ENCODE data around the gene RAP2B. TPM values are rescaled to one million over a fixed set of nuclear protein-coding genes. Genes with fewer than 3 reads are reported as not detected.
"Not testable (repeated sequence)": the region's sequence is repeated elsewhere in the genome, so short reads cannot be mapped to it uniquely, and the experiment has no call there.

RAP2B gene
- polyA plus RNA-seq, 1 donor: 5.2 TPM

DNA sequence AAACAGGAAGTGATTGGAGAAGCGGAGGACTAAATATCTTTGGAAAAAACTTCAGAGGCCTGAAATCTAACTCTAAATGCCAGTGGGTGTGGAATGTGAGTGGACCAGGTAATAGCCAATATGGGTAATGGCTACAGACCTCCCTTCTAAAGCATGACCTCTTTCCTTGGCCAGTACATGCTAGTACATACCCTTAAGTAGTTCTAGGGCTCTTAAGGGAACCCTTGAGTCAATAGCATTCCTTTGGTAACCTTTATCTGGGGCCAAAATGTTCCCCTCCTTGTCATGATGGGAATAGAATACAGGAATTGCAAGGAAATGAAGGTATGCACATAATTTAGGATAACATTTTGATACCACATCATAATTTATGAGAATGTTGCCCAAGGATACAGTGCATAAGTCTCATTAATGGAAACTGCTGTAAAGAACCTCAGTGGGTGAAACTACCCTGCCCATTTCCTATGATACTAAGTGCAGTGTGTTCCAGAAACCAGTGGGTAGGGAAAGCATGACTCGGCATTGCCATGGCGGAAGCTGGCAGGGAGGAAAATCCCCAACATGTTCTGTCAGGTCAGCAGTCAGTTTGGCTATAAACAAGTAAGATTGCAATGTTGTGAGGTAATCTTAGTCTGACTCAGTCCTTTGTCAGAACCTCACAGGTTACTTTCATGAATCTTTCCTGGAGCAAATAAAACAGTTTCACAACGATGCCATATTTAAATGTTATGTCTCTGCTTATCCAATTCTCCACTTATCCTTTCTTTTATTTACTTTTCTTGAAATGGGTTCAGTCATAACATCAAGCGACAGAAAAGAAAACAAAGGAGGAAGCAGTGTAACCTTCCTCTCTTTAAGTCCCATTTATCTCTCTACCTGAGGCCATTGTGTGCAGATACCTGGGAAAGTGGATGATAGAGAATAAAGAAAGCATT is 23.5 kb upstream of the RAP2B start:
- Histone ChIP-seq H3K27ac (ENCODE audit: low read length) (peak overlapping the region; percentile 77), H3K4me3 (ENCODE audit: low read length) (no peak overlapping the region), H3K4me1 (ENCODE audit: control insufficient read depth, insufficient read depth, low read length) (peaks cover 5% of the 10 kb centered on the region), H3K36me3 (ENCODE audit: control insufficient read depth, insufficient read depth, low read length) (no peaks in the 10 kb centered on the region), H3K9me3 (ENCODE audit: control insufficient read depth, low read depth, low read length) (no peaks in the 10 kb centered on the region), H3K27me3 (ENCODE audit: control insufficient read depth, insufficient read depth, low read length) (no peaks in the 10 kb centered on the region)
- 54% methylated on average over 3 of the region's 5 CpGs for WGBS (ENCODE audit: insufficient coverage, low lambda C conversion rate)
- DNase-seq: peak; percentile 84 to 89

DNA sequence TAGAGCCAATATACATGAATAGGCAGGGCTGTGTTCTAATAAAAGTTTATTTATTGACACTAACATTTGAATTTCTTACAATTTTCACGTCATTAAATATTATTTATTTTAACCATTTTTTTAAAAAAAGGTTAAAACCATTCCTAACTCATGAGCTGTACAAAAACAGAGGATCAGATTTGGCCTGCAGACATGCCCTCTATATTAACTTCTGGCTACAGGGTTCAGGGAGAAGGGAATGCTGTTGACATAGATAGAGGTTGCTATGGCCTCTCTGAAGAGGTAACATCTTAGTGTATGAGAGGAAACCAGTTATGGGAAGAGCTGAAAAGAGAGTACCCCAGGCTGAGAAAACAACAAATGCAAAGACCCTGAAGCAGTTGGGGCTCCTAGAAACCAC is 19.1 kb upstream of the RAP2B start:
- no peaks in the 10 kb centered on the region for H3K9me3 ChIP-seq (ENCODE audit: control insufficient read depth, low read depth, low read length)
- WGBS (ENCODE audit: insufficient coverage, low lambda C conversion rate): 100% methylated on average over 1 of the region's 1 CpG

DNA sequence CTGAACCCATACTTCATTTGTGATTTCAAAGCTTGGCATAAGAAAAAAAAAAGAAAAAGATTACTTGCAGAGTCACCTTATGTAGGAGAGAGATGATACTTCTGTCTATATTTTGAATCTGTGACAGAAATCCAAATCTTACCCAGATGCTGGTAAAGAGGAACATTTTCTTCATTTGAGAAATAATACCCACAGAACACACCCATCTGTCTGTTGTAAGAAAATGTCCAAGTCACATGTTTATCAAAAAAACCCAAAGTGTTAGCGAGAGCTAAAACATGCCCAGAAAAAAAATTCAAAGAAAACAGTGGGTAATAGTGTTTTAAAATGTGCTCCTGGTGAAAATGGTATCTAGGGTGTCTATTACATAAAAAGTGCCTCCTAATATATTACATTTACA is 18.0 kb upstream of the RAP2B start:
- 100% methylated on average over 1 of the region's 1 CpG for WGBS (ENCODE audit: insufficient coverage, low lambda C conversion rate)
- no peaks in the 10 kb centered on the region for H3K36me3 ChIP-seq (ENCODE audit: control insufficient read depth, insufficient read depth, low read length)
- no peaks in the 10 kb centered on the region for H3K27me3 ChIP-seq (ENCODE audit: control insufficient read depth, insufficient read depth, low read length)
- H3K27ac ChIP-seq (ENCODE audit: low read length): no peak overlapping the region
- H3K4me1 ChIP-seq (ENCODE audit: control insufficient read depth, insufficient read depth, low read length): peaks cover under 1% of the 10 kb centered on the region
- no peak for DNase-seq
- H3K4me3 ChIP-seq (ENCODE audit: low read length): no peak overlapping the region
- no peaks in the 10 kb centered on the region for H3K9me3 ChIP-seq (ENCODE audit: control insufficient read depth, low read depth, low read length)

More for the DNA sequence above, 19.1 kb upstream of the RAP2B start:
- no peak for DNase-seq
- Histone ChIP-seq H3K27ac (ENCODE audit: low read length) (no peak overlapping the region), H3K27me3 (ENCODE audit: control insufficient read depth, insufficient read depth, low read length) (no peaks in the 10 kb centered on the region), H3K4me1 (ENCODE audit: control insufficient read depth, insufficient read depth, low read length) (peaks cover 5% of the 10 kb centered on the region), H3K36me3 (ENCODE audit: control insufficient read depth, insufficient read depth, low read length) (no peaks in the 10 kb centered on the region), H3K4me3 (ENCODE audit: low read length) (no peak overlapping the region)

DNA sequence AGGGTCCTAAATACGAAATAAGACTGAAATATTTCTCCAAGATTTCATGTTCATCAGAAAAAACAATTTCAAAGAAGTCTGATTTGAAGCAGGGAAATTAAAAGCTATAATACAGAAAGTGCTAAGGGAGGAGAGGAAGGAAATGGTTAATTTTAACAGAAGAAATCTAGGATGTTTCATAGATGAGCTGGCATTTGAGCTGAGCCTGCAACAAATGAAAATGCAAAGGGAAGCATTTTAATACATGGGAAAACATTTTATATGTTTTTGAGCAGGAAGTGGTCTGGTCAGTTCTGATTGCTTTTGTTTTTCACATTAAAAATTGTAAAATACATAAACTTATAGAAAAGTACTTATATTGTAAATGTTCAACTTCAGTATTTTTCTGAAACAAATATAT is 17.2 kb upstream of the RAP2B start:
- Histone ChIP-seq H3K4me1 (ENCODE audit: control insufficient read depth, insufficient read depth, low read length) (no peaks in the 10 kb centered on the region), H3K4me3 (ENCODE audit: low read length) (no peak overlapping the region), H3K9me3 (ENCODE audit: control insufficient read depth, low read depth, low read length) (no peaks in the 10 kb centered on the region), H3K27ac (ENCODE audit: low read length) (no peak overlapping the region), H3K36me3 (ENCODE audit: control insufficient read depth, insufficient read depth, low read length) (no peaks in the 10 kb centered on the region), H3K27me3 (ENCODE audit: control insufficient read depth, insufficient read depth, low read length) (no peaks in the 10 kb centered on the region)
- no peak for DNase-seq
- 80% methylated on average over 1 of the region's 1 CpG for WGBS (ENCODE audit: insufficient coverage, low lambda C conversion rate)

DNA sequence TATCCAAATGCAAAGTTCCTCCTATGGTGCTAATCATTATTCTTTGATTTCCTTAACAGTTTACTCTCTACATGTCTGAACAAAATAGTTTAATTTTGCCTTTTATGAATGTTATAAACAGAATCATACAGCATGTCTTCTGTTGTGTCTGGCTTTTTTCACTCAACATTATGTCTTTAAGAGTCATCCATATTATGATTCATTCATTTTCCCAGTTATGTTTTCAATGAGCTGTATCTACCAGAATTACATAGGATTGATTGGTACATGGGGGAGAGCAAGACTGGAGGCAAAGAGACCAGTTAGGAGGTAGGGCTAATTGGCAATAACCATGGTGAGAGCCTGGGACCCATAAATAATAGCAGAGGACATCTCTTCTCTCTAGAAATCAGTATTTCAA is 16.6 kb upstream of the RAP2B start:
- no peak overlapping the region for H3K27ac ChIP-seq (ENCODE audit: low read length)
- no peak for DNase-seq

DNA sequence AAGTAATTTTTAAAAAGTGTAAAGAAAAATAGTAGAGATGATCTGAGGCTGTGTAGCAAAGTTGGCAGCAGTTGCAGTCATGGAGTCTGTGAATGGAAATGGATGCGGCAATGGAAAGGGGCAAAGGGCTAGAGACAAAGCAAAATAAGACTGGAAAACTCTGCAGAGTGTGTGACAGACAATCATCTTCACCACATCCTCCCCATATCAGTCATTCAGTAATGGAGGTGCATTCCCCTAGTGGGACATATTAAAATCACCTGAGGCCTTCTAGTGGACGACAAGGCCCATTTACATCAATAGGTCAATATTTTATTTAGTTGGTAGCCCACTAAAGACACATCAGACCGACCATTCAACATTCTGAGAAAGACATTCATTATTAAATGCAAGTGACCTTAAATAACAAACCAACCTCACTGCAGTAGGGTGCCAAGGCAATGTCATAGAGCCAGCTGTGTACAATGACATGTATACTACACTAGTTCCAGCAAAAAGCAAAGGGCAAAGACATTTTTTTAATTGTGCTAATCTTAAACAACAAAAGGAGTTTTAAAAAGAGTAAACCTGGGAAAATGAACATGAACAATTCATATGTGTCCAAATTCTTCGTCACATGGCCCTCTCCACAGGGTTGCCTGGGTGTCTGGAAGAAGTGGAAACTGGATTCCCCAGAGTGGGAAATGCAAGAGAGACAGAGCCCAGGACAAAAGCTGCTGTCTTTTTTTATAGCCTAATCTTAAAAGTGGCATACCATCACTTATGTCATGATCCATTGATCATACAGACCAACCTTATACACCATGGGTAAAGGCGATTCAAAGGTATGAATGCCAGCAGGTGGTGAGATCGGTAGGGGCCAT is 15.6 kb upstream of the RAP2B start:
- Histone ChIP-seq H3K4me3 (ENCODE audit: low read length) (no peak overlapping the region), H3K9me3 (ENCODE audit: control insufficient read depth, low read depth, low read length) (no peaks in the 10 kb centered on the region), H3K4me1 (ENCODE audit: control insufficient read depth, insufficient read depth, low read length) (no peaks in the 10 kb centered on the region), H3K27ac (ENCODE audit: low read length) (no peak overlapping the region), H3K36me3 (ENCODE audit: control insufficient read depth, insufficient read depth, low read length) (no peaks in the 10 kb centered on the region), H3K27me3 (ENCODE audit: control insufficient read depth, insufficient read depth, low read length) (no peaks in the 10 kb centered on the region)
- WGBS (ENCODE audit: insufficient coverage, low lambda C conversion rate): 93% methylated on average over 3 of the region's 6 CpGs
- no peak for DNase-seq

More for the DNA sequence above, 16.6 kb upstream of the RAP2B start:
- Histone ChIP-seq H3K4me3 (ENCODE audit: low read length) (no peak overlapping the region), H3K27me3 (ENCODE audit: control insufficient read depth, insufficient read depth, low read length) (no peaks in the 10 kb centered on the region), H3K36me3 (ENCODE audit: control insufficient read depth, insufficient read depth, low read length) (no peaks in the 10 kb centered on the region), H3K4me1 (ENCODE audit: control insufficient read depth, insufficient read depth, low read length) (no peaks in the 10 kb centered on the region), H3K9me3 (ENCODE audit: control insufficient read depth, low read depth, low read length) (no peaks in the 10 kb centered on the region)

DNA sequence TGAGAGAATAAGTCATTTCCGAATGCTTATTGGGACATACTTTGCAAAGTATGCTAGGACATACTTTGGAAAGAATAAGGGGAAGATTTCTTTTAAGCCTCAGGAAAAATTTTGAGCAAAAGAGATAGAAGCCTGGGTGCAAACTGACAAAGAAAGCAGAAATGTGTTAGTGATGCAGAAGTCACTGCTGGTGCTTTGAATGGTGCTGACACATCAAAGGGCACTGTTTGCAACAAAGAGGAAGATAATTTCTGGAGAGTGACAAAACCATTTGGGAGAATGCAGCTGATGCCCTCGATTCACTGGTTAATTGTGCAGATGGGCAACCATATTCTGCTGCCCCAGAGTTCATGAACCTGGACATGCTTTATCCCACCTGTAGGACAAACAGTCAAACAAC is 11.0 kb upstream of the RAP2B start:
- H3K4me1 ChIP-seq (ENCODE audit: control insufficient read depth, insufficient read depth, low read length): no peaks in the 10 kb centered on the region
- H3K27me3 ChIP-seq (ENCODE audit: control insufficient read depth, insufficient read depth, low read length): no peaks in the 10 kb centered on the region
- WGBS (ENCODE audit: insufficient coverage, low lambda C conversion rate): 100% methylated on average over 1 of the region's 2 CpGs
- H3K36me3 ChIP-seq (ENCODE audit: control insufficient read depth, insufficient read depth, low read length): no peaks in the 10 kb centered on the region
- DNase-seq: no peak
- no peaks in the 10 kb centered on the region for H3K9me3 ChIP-seq (ENCODE audit: control insufficient read depth, low read depth, low read length)
- no peak overlapping the region for H3K27ac ChIP-seq (ENCODE audit: low read length)
- no peak overlapping the region for H3K4me3 ChIP-seq (ENCODE audit: low read length)

DNA sequence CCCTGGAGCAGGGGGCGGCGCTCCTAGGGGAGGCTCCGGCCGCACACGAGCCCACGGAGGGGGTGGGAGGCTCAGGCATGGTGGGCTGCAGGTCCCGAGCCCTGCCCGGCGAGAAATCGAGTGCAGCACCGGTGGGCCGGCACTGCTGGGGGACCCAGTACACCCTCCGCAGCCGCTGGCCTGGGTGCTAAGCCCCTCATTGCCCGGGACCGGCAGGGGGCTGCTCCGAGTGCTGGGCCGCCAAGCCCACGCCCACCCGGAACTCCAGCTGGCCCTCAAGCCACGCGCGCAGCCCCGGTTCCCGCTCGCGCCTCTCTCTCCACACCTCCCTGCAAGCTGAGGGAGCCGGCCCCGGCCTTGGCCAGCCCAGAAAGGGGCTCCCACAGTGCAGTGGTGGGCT is 6.2 kb upstream of the RAP2B start:
- H3K27me3 ChIP-seq (ENCODE audit: control insufficient read depth, insufficient read depth, low read length); H3K4me3 ChIP-seq (ENCODE audit: low read length); H3K27ac ChIP-seq (ENCODE audit: low read length); H3K36me3 ChIP-seq (ENCODE audit: control insufficient read depth, insufficient read depth, low read length); H3K9me3 ChIP-seq (ENCODE audit: control insufficient read depth, low read depth, low read length); DNase-seq: not testable (repeated sequence)
- WGBS (ENCODE audit: insufficient coverage, low lambda C conversion rate): no CpG with 5 or more reads among the region's 29 CpGs
- H3K4me1 ChIP-seq (ENCODE audit: control insufficient read depth, insufficient read depth, low read length): peaks cover 11% of the 10 kb centered on the region

DNA sequence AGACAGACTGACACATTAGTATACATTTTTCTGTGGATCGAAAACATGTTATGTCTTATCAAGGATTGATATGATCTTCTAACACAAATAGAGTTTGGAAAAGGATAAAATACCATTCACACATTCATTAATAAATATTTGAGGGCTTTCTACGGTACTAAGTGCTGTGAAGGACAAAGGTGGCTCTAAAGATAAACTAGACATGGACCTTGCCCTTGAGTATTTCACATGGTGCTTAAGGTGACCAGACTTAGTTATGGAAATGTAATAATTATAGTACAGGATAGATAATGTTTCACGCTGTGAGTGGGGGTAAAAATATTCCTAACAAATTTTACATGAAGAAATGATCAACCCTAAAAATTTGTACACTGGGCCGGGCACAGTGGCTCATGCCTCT is 3.8 kb upstream of the RAP2B start:
- Histone ChIP-seq H3K9me3 (ENCODE audit: control insufficient read depth, low read depth, low read length) (peaks cover 2% of the 10 kb centered on the region), H3K27ac (ENCODE audit: low read length) (peak overlapping the region; percentile 34), H3K4me1 (ENCODE audit: control insufficient read depth, insufficient read depth, low read length) (peaks cover 11% of the 10 kb centered on the region), H3K27me3 (ENCODE audit: control insufficient read depth, insufficient read depth, low read length) (no peaks in the 10 kb centered on the region), H3K36me3 (ENCODE audit: control insufficient read depth, insufficient read depth, low read length) (no peaks in the 10 kb centered on the region), H3K4me3 (ENCODE audit: low read length) (no peak overlapping the region)
- WGBS (ENCODE audit: insufficient coverage, low lambda C conversion rate): 20% methylated on average over 1 of the region's 4 CpGs
- peak; percentile 47 to 80 for DNase-seq

DNA sequence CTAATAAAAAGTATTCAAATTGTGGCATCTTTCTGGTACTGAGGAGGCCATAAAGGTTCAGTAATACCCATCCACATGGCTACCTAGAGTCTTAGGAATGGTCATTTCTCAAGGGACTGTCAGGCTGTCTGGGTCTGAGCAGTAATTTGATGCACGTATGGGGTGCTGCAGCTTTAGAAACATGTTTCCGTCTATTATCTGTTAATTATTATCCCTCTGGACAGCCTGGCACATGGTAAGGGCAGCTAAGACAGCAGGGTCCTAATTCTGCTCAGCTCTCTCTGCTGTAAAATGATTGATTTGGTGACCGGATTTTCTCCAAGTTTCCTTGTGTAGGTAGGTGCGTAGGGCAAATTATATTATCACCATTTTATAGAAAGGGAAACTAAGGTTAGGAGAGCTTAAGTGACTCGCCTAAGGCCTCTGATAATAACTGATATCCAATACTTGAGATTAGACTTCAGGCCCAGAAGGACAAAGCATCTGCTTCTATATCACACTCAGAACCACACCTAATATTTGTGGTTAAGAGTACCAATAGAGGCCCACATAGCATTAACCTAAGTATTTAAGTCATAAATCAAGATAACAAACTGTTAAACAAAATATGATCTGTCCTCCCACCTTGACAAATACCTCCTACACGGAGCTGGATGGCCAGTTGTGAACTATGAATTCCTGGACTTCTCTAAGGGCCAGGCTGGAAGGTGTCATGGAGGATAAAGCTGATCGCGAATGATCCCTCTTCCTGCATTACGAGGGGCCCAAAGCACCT is 2.9 kb upstream of the RAP2B start:
- H3K36me3 ChIP-seq (ENCODE audit: control insufficient read depth, insufficient read depth, low read length): no peaks in the 10 kb centered on the region
- 36% methylated on average over 3 of the region's 9 CpGs for whole genome bisulfite sequencing (ENCODE audit: insufficient coverage, low lambda C conversion rate)
- no peak overlapping the region for H3K4me3 ChIP-seq (ENCODE audit: low read length)
- H3K27me3 ChIP-seq (ENCODE audit: control insufficient read depth, insufficient read depth, low read length): no peaks in the 10 kb centered on the region
- H3K27ac ChIP-seq (ENCODE audit: low read length): peak overlapping the region; percentile 89
- peaks cover 3% of the 10 kb centered on the region for H3K9me3 ChIP-seq (ENCODE audit: control insufficient read depth, low read depth, low read length)
- peak; percentile 10 to 53 for DNase-seq
- peaks cover 11% of the 10 kb centered on the region for H3K4me1 ChIP-seq (ENCODE audit: control insufficient read depth, insufficient read depth, low read length)

Data from large intestine (tissue), 3 donors.